ENCODE data around the gene CSNK2A2. TPM values are rescaled to one million over a fixed set of nuclear protein-coding genes. Genes with fewer than 3 reads are reported as not detected.

Gene CSNK2A2
- total and polyA plus RNA-seq, 10 of the 15 experiments (the other 5 are each of a cell fraction or from before 2014, with no cell fraction given), result 17.4 to 79.1 (median 29.4) TPM

DNA sequence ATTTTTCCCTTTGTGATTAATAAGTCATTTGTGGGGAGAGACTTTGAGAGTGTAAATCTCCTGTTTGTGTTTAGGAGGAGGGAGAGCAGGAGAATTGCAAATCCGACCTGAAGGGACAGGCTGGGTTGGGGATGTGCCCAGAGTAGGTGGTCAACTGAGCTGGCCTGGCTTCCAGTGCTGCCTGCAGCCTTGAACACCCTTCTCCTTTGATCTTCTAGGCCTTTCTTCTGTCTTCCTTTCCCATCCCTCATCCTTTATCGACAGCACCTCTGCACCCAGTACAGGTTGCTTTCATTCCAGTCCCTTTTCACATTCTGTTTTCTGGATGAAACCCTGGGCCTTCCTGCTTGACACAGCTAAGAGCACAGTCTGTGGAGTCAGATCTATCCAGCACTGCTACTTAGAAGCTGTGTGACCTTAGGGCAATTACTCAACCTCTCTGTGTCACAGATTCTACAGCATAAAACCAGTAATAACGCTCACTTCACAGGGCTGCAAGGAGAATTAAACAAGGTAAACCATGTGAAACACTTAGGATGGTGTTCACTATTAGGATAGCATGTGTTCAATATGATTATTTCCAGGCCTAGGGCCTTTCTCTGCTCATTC is 1.0 kb upstream of the CSNK2A2 start:
- Histone ChIP-seq H3K27ac (ENCODE audit: control insufficient read depth, insufficient read depth) (no peak overlapping the region), H3K9ac (ENCODE audit: control insufficient read depth, insufficient read depth, low read length) (no peak overlapping the region), H3K9me3 (replicated peaks; ENCODE audit: control insufficient read depth, insufficient read depth, low read length) (no peaks in the 10 kb centered on the region), H3K4me1 (ENCODE audit: control insufficient read depth, insufficient read depth, low read length) (peaks cover 4% of the 10 kb centered on the region), H3K27me3 (replicated peaks in 1 of 2; ENCODE audit: control insufficient read depth in 2 of 2, insufficient read depth in 2 of 2, low read length in 1 of 2) (no peaks in the 10 kb centered on the region), H3K36me3 (ENCODE audit: control insufficient read depth in 2 of 2, insufficient read depth in 2 of 2, low read length in 1 of 2) (peaks cover 0 to 1% of the 10 kb centered on the region in 2 experiments; a peak in 1 of 4 replicates), H2AFZ (ENCODE audit: control insufficient read depth, low read depth, low read length) (no peak overlapping the region; the same call in 1 of the 2 replicates), H3K4me3 (no peak overlapping the region), H4K20me1 (ENCODE audit: control insufficient read depth, insufficient read depth) (no peaks in the 10 kb centered on the region), H3K79me2 (ENCODE audit: control insufficient read depth, insufficient read depth, low read length) (peaks cover 29% of the 10 kb centered on the region), H3K4me2 (ENCODE audit: control insufficient read depth, insufficient read depth) (no peak overlapping the region)
- whole genome bisulfite sequencing (ENCODE audit: insufficient coverage, insufficient replicate concordance, low lambda C conversion rate, missing lambda C conversion rate), result 70% methylated on average over 3 of the region's 3 CpGs
- ChIA-PET SMC1A (ENCODE audit: uncharacterized antibody, unreplicated experiment) (interaction anchor here (0.6 to 2.1 kb wide), 7 partner anchors 11 to 71 kb away, joined by 3 to 8 read pairs (median 3); a partner anchor contains a TSS), RAD21 (ENCODE audit: unreplicated experiment) (interaction anchor here (0.8 to 1.7 kb wide), 2 partner anchors 44 to 51 kb away, joined by 6 to 7 read pairs; a partner anchor contains a TSS), POLR2A (interaction anchor here (0.9 to 2.2 kb wide), 4 partner anchors 8 to 69 kb away, joined by 3 to 8 read pairs (median 6); no protein-coding TSS in a partner anchor), CTCF (interaction anchor here (0.8 to 1.4 kb wide), 11 partner anchors 9 to 101 kb away, joined by 3 to 7 read pairs (median 3); no protein-coding TSS in a partner anchor)
- DNase-seq (ENCODE audit: low read depth, low spot score) (no peak), FAIRE-seq (no peak), ATAC-seq (no peak)
- intact Hi-C loops (cut with micrococcal nuclease; ENCODE audit: unreplicated experiment) (loop anchor here (1.0 to 10.0 kb wide), 2 partner anchors 48 to 174 kb away; partner anchors contain the start of gene MMP15), in situ Hi-C loops (cut with MboI) (no loop called here)
- no TSS peak for BruUV-seq (replicated peaks)
- TF ChIP-seq, protein P1, sequence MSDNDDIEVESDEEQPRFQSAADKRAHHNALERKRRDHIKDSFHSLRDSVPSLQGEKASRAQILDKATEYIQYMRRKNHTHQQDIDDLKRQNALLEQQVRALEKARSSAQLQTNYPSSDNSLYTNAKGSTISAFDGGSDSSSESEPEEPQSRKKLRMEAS (IDR thresholded peaks at IDR 0.05; ENCODE audit: low read depth, low read length), result no peak
- no peak for TF ChIP-seq CBX3 (IDR thresholded peaks at IDR 0.05; ENCODE audit: borderline replicate concordance, low read depth)
- no peak for TF ChIP-seq SMAD1 (IDR thresholded peaks at IDR 0.05; ENCODE audit: low read depth, partially characterized antibody)
- TF ChIP-seq CREB1 (IDR thresholded peaks at IDR 0.05; ENCODE audit: low read depth), result no peak
- TF ChIP-seq DPF2 (IDR thresholded peaks at IDR 0.05), result no peak
- TF ChIP-seq TARDBP (IDR thresholded peaks at IDR 0.05; ENCODE audit: borderline replicate concordance), result no peak
- no peak for TF ChIP-seq SMC3 (IDR thresholded peaks at IDR 0.05; ENCODE audit: borderline replicate concordance, low read length)
- TF ChIP-seq HDGF (IDR thresholded peaks at IDR 0.05), result no peak
- TF ChIP-seq NFYA (IDR thresholded peaks at IDR 0.05; ENCODE audit: borderline replicate concordance, low read depth, low read length), result no peak
- TF ChIP-seq, protein P2, sequence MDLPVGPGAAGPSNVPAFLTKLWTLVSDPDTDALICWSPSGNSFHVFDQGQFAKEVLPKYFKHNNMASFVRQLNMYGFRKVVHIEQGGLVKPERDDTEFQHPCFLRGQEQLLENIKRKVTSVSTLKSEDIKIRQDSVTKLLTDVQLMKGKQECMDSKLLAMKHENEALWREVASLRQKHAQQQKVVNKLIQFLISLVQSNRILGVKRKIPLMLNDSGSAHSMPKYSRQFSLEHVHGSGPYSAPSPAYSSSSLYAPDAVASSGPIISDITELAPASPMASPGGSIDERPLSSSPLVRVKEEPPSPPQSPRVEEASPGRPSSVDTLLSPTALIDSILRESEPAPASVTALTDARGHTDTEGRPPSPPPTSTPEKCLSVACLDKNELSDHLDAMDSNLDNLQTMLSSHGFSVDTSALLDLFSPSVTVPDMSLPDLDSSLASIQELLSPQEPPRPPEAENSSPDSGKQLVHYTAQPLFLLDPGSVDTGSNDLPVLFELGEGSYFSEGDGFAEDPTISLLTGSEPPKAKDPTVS (IDR thresholded peaks at IDR 0.05; ENCODE audit: low read depth, low read length), result no peak
- no peak for TF ChIP-seq SUPT20H (IDR thresholded peaks at IDR 0.05; ENCODE audit: borderline replicate concordance, control insufficient read depth, low read depth, low read length)
- TF ChIP-seq SIX5 (IDR thresholded peaks at IDR 0.05; ENCODE audit: low read depth, low read length, severe bottlenecking), result no peak
- TF ChIP-seq RUNX3 (IDR thresholded peaks at IDR 0.05; ENCODE audit: low read length), result no peak
- TF ChIP-seq SMARCA5 (IDR thresholded peaks at IDR 0.05), result no peak
- no peak for TF ChIP-seq RELA (IDR thresholded peaks at IDR 0.05; ENCODE audit: borderline replicate concordance, partially characterized antibody)

Data from GM12878 (cell line).